ENCODE measurements around the gene GJA5.

Gene GJA5

GRCh38 chr1:147798731-147799130 is 38.3 kb upstream of the GJA5 start:
- no peak overlapping the region for H3K9ac ChIP-seq (ENCODE audit: low read depth, low read length, poor library complexity, severe bottlenecking)
- no peak overlapping the region for H2AFZ ChIP-seq (ENCODE audit: low read length)

GRCh38 chr1:147794570-147794969 is 34.2 kb upstream of the GJA5 start:
- Histone ChIP-seq H4K20me1 (ENCODE audit: insufficient read depth, low read length, poor library complexity, severe bottlenecking) (no peaks in the 10 kb centered on the region), H3K27me3 (ENCODE audit: insufficient read depth, low read length, poor library complexity, severe bottlenecking) (no peaks in the 10 kb centered on the region), H3K9me2 (replicated peaks; ENCODE audit: low read depth, low read length) (no peaks in the 10 kb centered on the region), H3K4me1 (ENCODE audit: insufficient read depth, low read length, poor library complexity, severe bottlenecking) (no peaks in the 10 kb centered on the region), H3K9ac (ENCODE audit: low read depth, low read length, poor library complexity, severe bottlenecking) (no peak overlapping the region), H3K36me3 (ENCODE audit: insufficient read depth, low read length) (no peaks in the 10 kb centered on the region), H2AFZ (ENCODE audit: low read length) (no peak overlapping the region; the same call in 1 of the 2 replicates), H3K9me3 (ENCODE audit: insufficient read depth, low read depth, low read length) (no peaks in the 10 kb centered on the region), H3F3A (ENCODE audit: low read depth) (no peaks in the 10 kb centered on the region), H3K4me3 (ENCODE audit: low read length, poor library complexity, severe bottlenecking) (no peak overlapping the region), H3K79me2 (ENCODE audit: insufficient read depth, low read length) (no peaks in the 10 kb centered on the region), H3K4me2 (ENCODE audit: low read depth, low read length, poor library complexity, severe bottlenecking) (no peak overlapping the region)
- no peak for TF ChIP-seq CTCF (conservative IDR thresholded peaks at IDR 0.05; ENCODE audit: low read length)
- no peak for TF ChIP-seq EZH2phosphoT487 (IDR thresholded peaks at IDR 0.05; ENCODE audit: borderline replicate concordance)

More at GRCh38 chr1:147798731-147799130, 38.3 kb upstream of the GJA5 start:
- Histone ChIP-seq H3K4me1 (ENCODE audit: insufficient read depth, low read length, poor library complexity, severe bottlenecking) (no peaks in the 10 kb centered on the region), H3K9me3 (ENCODE audit: insufficient read depth, low read depth, low read length) (no peaks in the 10 kb centered on the region), H3F3A (ENCODE audit: low read depth) (no peaks in the 10 kb centered on the region), H3K36me3 (ENCODE audit: insufficient read depth, low read length) (no peaks in the 10 kb centered on the region), H3K4me2 (ENCODE audit: low read depth, low read length, poor library complexity, severe bottlenecking) (no peak overlapping the region), H3K9me2 (replicated peaks; ENCODE audit: low read depth, low read length) (no peaks in the 10 kb centered on the region), H3K27me3 (ENCODE audit: insufficient read depth, low read length, poor library complexity, severe bottlenecking) (no peaks in the 10 kb centered on the region), H4K20me1 (ENCODE audit: insufficient read depth, low read length, poor library complexity, severe bottlenecking) (no peaks in the 10 kb centered on the region), H3K79me2 (ENCODE audit: insufficient read depth, low read length) (no peaks in the 10 kb centered on the region), H3K4me3 (ENCODE audit: low read length, poor library complexity, severe bottlenecking) (no peak overlapping the region)
- TF ChIP-seq EZH2phosphoT487 (IDR thresholded peaks at IDR 0.05; ENCODE audit: borderline replicate concordance) (no peak), CTCF (conservative IDR thresholded peaks at IDR 0.05; ENCODE audit: low read length) (no peak)

- no peaks in the 10 kb centered on the region for H3K79me2 ChIP-seq (ENCODE audit: insufficient read depth, low read length)
- no peak overlapping the region for H2AFZ ChIP-seq (ENCODE audit: low read length)
- H3K9me2 ChIP-seq (replicated peaks; ENCODE audit: low read depth, low read length): no peaks in the 10 kb centered on the region
- no peaks in the 10 kb centered on the region for H3K27me3 ChIP-seq (ENCODE audit: insufficient read depth, low read length, poor library complexity, severe bottlenecking)
- no peak overlapping the region for H3K9ac ChIP-seq (ENCODE audit: low read depth, low read length, poor library complexity, severe bottlenecking)
- H3K36me3 ChIP-seq (ENCODE audit: insufficient read depth, low read length): no peaks in the 10 kb centered on the region
- TF ChIP-seq CTCF (conservative IDR thresholded peaks at IDR 0.05; ENCODE audit: low read length) (no peak), EZH2phosphoT487 (IDR thresholded peaks at IDR 0.05; ENCODE audit: borderline replicate concordance) (no peak)
- H3F3A ChIP-seq (ENCODE audit: low read depth): no peaks in the 10 kb centered on the region
- no peak overlapping the region for H3K4me2 ChIP-seq (ENCODE audit: low read depth, low read length, poor library complexity, severe bottlenecking)
- H4K20me1 ChIP-seq (ENCODE audit: insufficient read depth, low read length, poor library complexity, severe bottlenecking): no peaks in the 10 kb centered on the region
- no peaks in the 10 kb centered on the region for H3K9me3 ChIP-seq (ENCODE audit: insufficient read depth, low read depth, low read length)
- no peak overlapping the region for H3K4me3 ChIP-seq (ENCODE audit: low read length, poor library complexity, severe bottlenecking)
- H3K4me1 ChIP-seq (ENCODE audit: insufficient read depth, low read length, poor library complexity, severe bottlenecking): no peaks in the 10 kb centered on the region
Observed at GRCh38 chr1:147791876-147792275, 31.5 kb upstream of the GJA5 start.

Measured in Loucy (cell line).